ENCODE results near the gene RNF217. TPM values are rescaled to one million over a fixed set of nuclear protein-coding genes. Genes with fewer than 3 reads are reported as not detected.

Gene RNF217
- total and polyA plus RNA-seq, 2 of the 13 experiments (the other 11 are each of a cell fraction or from before 2014, with no cell fraction given): 2.2 to 2.4 TPM

GRCh38 chr6:125057392-125058246 is 95.4 kb downstream of the RNF217 start (continued):
- TF ChIP-seq POGZ (CRISPR knock-in tag; IDR thresholded peaks at IDR 0.05): peak; percentile 19; the same call in 1 of the 2 replicates
- TF ChIP-seq PHF8 (CRISPR knock-in tag; IDR thresholded peaks at IDR 0.05): no peak
- no peak for TF ChIP-seq MYPOP (CRISPR knock-in tag; IDR thresholded peaks at IDR 0.05)
- no peak for TF ChIP-seq FOXM1 (CRISPR knock-in tag; IDR thresholded peaks at IDR 0.05)
- no peak for TF ChIP-seq ZNF761 (CRISPR knock-in tag; conservative IDR thresholded peaks at IDR 0.05)
- peak; percentile 91 for TF ChIP-seq ZNF652 (CRISPR knock-in tag; IDR thresholded peaks at IDR 0.05; ENCODE audit: borderline replicate concordance, low read depth)
- TF ChIP-seq HNF4A (CRISPR knock-in tag; IDR thresholded peaks at IDR 0.05): peak; percentile 76
- TF ChIP-seq ZNF670 (CRISPR knock-in tag; IDR thresholded peaks at IDR 0.05; ENCODE audit: borderline replicate concordance): no peak
- TF ChIP-seq PHF20 (CRISPR knock-in tag; IDR thresholded peaks at IDR 0.05): no peak
- TF ChIP-seq SRY (CRISPR knock-in tag; IDR thresholded peaks at IDR 0.05): no peak
- TF ChIP-seq HMGXB3 (CRISPR knock-in tag; IDR thresholded peaks at IDR 0.05; ENCODE audit: borderline replicate concordance): no peak
- TF ChIP-seq KLF12 (CRISPR knock-in tag; IDR thresholded peaks at IDR 0.05; ENCODE audit: borderline replicate concordance): no peak

All from HepG2 (cell line).